ENCODE measurements around the gene MC1R.

DNA sequence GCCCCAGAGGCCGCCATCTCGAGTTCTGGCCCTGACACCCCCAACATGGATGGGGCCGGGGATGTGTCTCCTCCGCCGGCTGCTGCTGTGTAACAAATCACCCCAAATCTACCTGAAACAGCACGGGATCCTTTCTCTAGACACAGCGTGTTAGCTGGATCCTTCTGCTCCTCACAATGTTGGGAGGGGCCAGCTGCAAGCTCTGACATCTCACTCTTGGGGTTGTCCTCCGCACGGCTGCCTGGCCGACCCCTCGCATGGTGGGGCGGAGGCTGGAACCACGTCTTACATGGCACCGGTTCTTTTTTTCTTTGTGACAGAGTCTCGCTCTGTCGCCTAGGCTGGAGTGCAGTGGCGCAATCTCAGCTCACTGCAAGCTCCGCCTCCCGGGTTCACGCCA, 18.3 kb downstream of the MC1R start:
- TF ChIP-seq, protein P1, sequence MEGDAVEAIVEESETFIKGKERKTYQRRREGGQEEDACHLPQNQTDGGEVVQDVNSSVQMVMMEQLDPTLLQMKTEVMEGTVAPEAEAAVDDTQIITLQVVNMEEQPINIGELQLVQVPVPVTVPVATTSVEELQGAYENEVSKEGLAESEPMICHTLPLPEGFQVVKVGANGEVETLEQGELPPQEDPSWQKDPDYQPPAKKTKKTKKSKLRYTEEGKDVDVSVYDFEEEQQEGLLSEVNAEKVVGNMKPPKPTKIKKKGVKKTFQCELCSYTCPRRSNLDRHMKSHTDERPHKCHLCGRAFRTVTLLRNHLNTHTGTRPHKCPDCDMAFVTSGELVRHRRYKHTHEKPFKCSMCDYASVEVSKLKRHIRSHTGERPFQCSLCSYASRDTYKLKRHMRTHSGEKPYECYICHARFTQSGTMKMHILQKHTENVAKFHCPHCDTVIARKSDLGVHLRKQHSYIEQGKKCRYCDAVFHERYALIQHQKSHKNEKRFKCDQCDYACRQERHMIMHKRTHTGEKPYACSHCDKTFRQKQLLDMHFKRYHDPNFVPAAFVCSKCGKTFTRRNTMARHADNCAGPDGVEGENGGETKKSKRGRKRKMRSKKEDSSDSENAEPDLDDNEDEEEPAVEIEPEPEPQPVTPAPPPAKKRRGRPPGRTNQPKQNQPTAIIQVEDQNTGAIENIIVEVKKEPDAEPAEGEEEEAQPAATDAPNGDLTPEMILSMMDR (conservative IDR thresholded peaks at IDR 0.05): no peak
- no peak for TF ChIP-seq ZFX (IDR thresholded peaks at IDR 0.05)
